IMR-90 (cell line): ENCODE results near the gene GINS3. TPM values are rescaled to one million over a fixed set of nuclear protein-coding genes. Genes with fewer than 3 reads are reported as not detected.
A peak's percentile ranks its signal among the peaks of the same experiment; 100 is the strongest.

Source experiments
- ATAC-seq: fragments of 200-7000 bp; cut with Tn5 transposase; 2 replicates; pipeline ENCODE4 v1.9.1; 2020; ENCODE audit warnings: low read depth, mild to moderate bottlenecking, moderate library complexity
- BruUV-seq: library from RNA; stranded (reverse); fragments of 400-500 nt; replicated peaks from 2 replicates; lab custom pipeline; 2021; lab: Mats Ljungman, UMichigan
- CTCF ChIA-PET: fragments of 300-600 bp; formaldehyde crosslinking; extraction: SDS; loops from one replicate; lab custom pipeline; 2021; ENCODE audit warnings: antibody characterized with exemption; lab: Yijun Ruan, JAX
- POLR2A ChIA-PET: fragments of 300-600 bp; sonication (Branson Sonifier 250); formaldehyde crosslinking; loops from one replicate; lab custom pipeline; 2022; ENCODE audit warnings: antibody characterized with exemption; ENCODE audit not compliant: unreplicated experiment; lab: Charles Lee
- DNase-seq: peaks from one replicate; pipeline ENCODE4 v3.0.0; 2013
- H2AFZ ChIP-seq: replicated peaks from 2 replicates; pipeline ENCODE3; 2013; ENCODE audit warnings: low read length, mild to moderate bottlenecking; ENCODE audit not compliant: poor library complexity
- H2AK5ac ChIP-seq: 2 replicates; pipeline ENCODE4 v1.6.1; 2013; ENCODE audit warnings: low read depth, low read length, inconsistent platforms
- H2AK9ac ChIP-seq: replicated peaks from 2 replicates; pipeline ENCODE3; 2013; ENCODE audit warnings: mild to moderate bottlenecking, low read depth, low read length, moderate library complexity; ENCODE audit not compliant: poor library complexity
- H2BK120ac ChIP-seq: 2 replicates; pipeline ENCODE4 v1.6.1; 2013; ENCODE audit warnings: low read depth, low read length, inconsistent platforms
- H2BK15ac ChIP-seq: 3 replicates; pipeline ENCODE4 v1.6.1; 2013; ENCODE audit warnings: low read depth, low read length, inconsistent platforms
- H2BK20ac ChIP-seq: 2 replicates; pipeline ENCODE4 v1.6.1; 2013; ENCODE audit warnings: low read depth, mild to moderate bottlenecking, inconsistent platforms, low read length, moderate library complexity
- H2BK5ac ChIP-seq: 2 replicates; pipeline ENCODE4 v1.6.1; 2013; ENCODE audit warnings: mild to moderate bottlenecking, low read depth, low read length, inconsistent platforms; ENCODE audit not compliant: poor library complexity, severe bottlenecking
- H3K14ac ChIP-seq: replicated peaks from 2 replicates; pipeline ENCODE4 v1.6.1; 2013; ENCODE audit warnings: low read depth, low read length, inconsistent platforms
- H3K18ac ChIP-seq: 2 replicates; pipeline ENCODE4 v1.6.1; 2013; ENCODE audit warnings: low read depth, low read length, control low read depth
- H3K23ac ChIP-seq: 2 replicates; pipeline ENCODE4 v1.6.1; 2013; ENCODE audit warnings: low read depth, low read length, inconsistent platforms
- H3K27ac ChIP-seq: 2 replicates; pipeline ENCODE4 v1.5.1; 2013; ENCODE audit warnings: mild to moderate bottlenecking, control low read depth, low read length; ENCODE audit not compliant: insufficient read depth
- H3K27me3 ChIP-seq: 2 replicates; pipeline ENCODE4 v1.6.1; 2013; ENCODE audit warnings: low read length; ENCODE audit not compliant: control insufficient read depth, insufficient read depth
- H3K36me3 ChIP-seq: 2 replicates; pipeline ENCODE4 v1.6.1; 2013; ENCODE audit warnings: low read length, mixed read lengths; ENCODE audit not compliant: control insufficient read depth, insufficient read depth
- H3K4ac ChIP-seq: 2 replicates; pipeline ENCODE4 v1.6.1; 2013; ENCODE audit warnings: low read depth, low read length, inconsistent platforms
- H3K4me1 ChIP-seq: 2 replicates; pipeline ENCODE4 v1.6.1; 2013; ENCODE audit warnings: low read length, mixed read lengths; ENCODE audit not compliant: control insufficient read depth, insufficient read depth
- H3K4me2 ChIP-seq: 2 replicates; pipeline ENCODE4 v1.6.1; 2013; ENCODE audit warnings: low read depth, mild to moderate bottlenecking, control low read depth, low read length, moderate library complexity
- H3K4me3 ChIP-seq: 2 replicates; pipeline ENCODE4 v1.5.1; 2013; ENCODE audit warnings: low read depth, mild to moderate bottlenecking, control low read depth, low read length, moderate library complexity; ENCODE audit not compliant: insufficient read depth
- H3K56ac ChIP-seq: 2 replicates; pipeline ENCODE4 v1.6.1; 2013; ENCODE audit warnings: low read length, inconsistent platforms; ENCODE audit not compliant: insufficient read depth; ENCODE audit errors: extremely low read depth
- H3K79me1 ChIP-seq, 2 experiments: 2 replicates each; pipeline ENCODE4 v1.6.1; 2013; ENCODE audit warnings: low read length in 2 of 2, inconsistent platforms in 1 of 2, low read depth in 1 of 2
- H3K9ac ChIP-seq: 2 replicates; pipeline ENCODE4 v1.6.1; 2013; ENCODE audit warnings: low read depth, low read length, control low read depth
- H3K9me1 ChIP-seq: 2 replicates; pipeline ENCODE4 v1.6.1; 2013; ENCODE audit warnings: low read length, inconsistent platforms; ENCODE audit not compliant: insufficient read depth
- H3K9me3 ChIP-seq: 2 replicates; pipeline ENCODE4 v1.6.1; 2013; ENCODE audit warnings: low read length; ENCODE audit not compliant: control insufficient read depth, insufficient read depth
- H4K20me1 ChIP-seq: 2 replicates; pipeline ENCODE4 v1.6.1; 2013; ENCODE audit warnings: low read length, inconsistent platforms; ENCODE audit not compliant: insufficient read depth
- H4K5ac ChIP-seq: 2 replicates; pipeline ENCODE4 v1.6.1; 2013; ENCODE audit warnings: mild to moderate bottlenecking, low read depth, low read length, control low read depth
- H4K8ac ChIP-seq, 2 experiments: 2 replicates each; pipeline ENCODE4 v1.6.1; 2013; ENCODE audit warnings: low read depth in 2 of 2, low read length in 2 of 2, control low read depth in 1 of 2, inconsistent platforms in 1 of 2
- H4K91ac ChIP-seq: 2 replicates; pipeline ENCODE4 v1.6.1; 2013; ENCODE audit warnings: low read depth, low read length, inconsistent platforms; ENCODE audit not compliant: insufficient read depth
- BHLHE40 ChIP-seq: fragments of 150-350 bp; IDR thresholded peaks from 2 replicates; pipeline ENCODE4 v1.6.1; 2016; ENCODE audit warnings: mild to moderate bottlenecking, low read depth, low read length
- CEBPB ChIP-seq: IDR thresholded peaks from 2 replicates; pipeline ENCODE4 v1.6.1; 2012; ENCODE audit warnings: low read depth, low read length, improper control_type of control experiment
- CHD1 ChIP-seq: IDR thresholded peaks from 2 replicates; pipeline ENCODE4 v1.6.1; 2012; ENCODE audit warnings: low read depth, low read length, improper control_type of control experiment
- ELK1 ChIP-seq: fragments of 150-350 bp; IDR thresholded peaks from 2 replicates; pipeline ENCODE4 v1.6.1; 2016; ENCODE audit warnings: low read depth, mild to moderate bottlenecking, low read length, moderate library complexity, borderline replicate concordance
- FOS ChIP-seq: fragments of 150-350 bp; IDR thresholded peaks from 2 replicates; pipeline ENCODE4 v1.6.1; 2016; ENCODE audit warnings: low read depth, low read length
- MAFK ChIP-seq: IDR thresholded peaks from 2 replicates; pipeline ENCODE4 v1.6.1; 2012; ENCODE audit warnings: low read depth, low read length, improper control_type of control experiment
- MAZ ChIP-seq: IDR thresholded peaks from 2 replicates; pipeline ENCODE4 v1.6.1; 2012; ENCODE audit warnings: low read depth, mild to moderate bottlenecking, low read length, improper control_type of control experiment, moderate library complexity, borderline replicate concordance
- MXI1 ChIP-seq: IDR thresholded peaks from 2 replicates; pipeline ENCODE4 v1.6.1; 2012; ENCODE audit warnings: low read depth, mild to moderate bottlenecking, low read length, moderate library complexity, borderline replicate concordance
- NFE2L2 ChIP-seq: fragments of 150-350 bp; IDR thresholded peaks from 2 replicates; pipeline ENCODE4 v1.6.1; 2016; ENCODE audit warnings: low read depth, mild to moderate bottlenecking, low read length
- POLR2A ChIP-seq: IDR thresholded peaks from 2 replicates; pipeline ENCODE4 v1.6.1; 2012; ENCODE audit warnings: mild to moderate bottlenecking, low read depth, low read length
- RAD21 ChIP-seq: IDR thresholded peaks from 2 replicates; pipeline ENCODE4 v1.6.1; 2012; ENCODE audit warnings: low read length, improper control_type of control experiment
- RCOR1 ChIP-seq: IDR thresholded peaks from 2 replicates; pipeline ENCODE4 v1.6.1; 2012; ENCODE audit warnings: mild to moderate bottlenecking, low read length, improper control_type of control experiment; ENCODE audit not compliant: insufficient replicate concordance
- RFX5 ChIP-seq: IDR thresholded peaks from 2 replicates; pipeline ENCODE4 v1.8.0; 2012; ENCODE audit warnings: low read depth, mild to moderate bottlenecking, low read length, moderate library complexity
- SMC3 ChIP-seq: fragments of 150-350 bp; IDR thresholded peaks from 2 replicates; pipeline ENCODE4 v1.6.1; 2016; ENCODE audit warnings: low read depth, mild to moderate bottlenecking, antibody characterized with exemption, low read length, moderate library complexity
- WGBS, 2 experiments: methylation state at CpG; one replicate each; pipeline versions ENCODE4 v1.1.5 to v1.1.7; 2013; ENCODE audit warnings: missing lambda C conversion rate in 2 of 2; ENCODE audit not compliant: insufficient read length in 1 of 2; ENCODE audit errors: extremely low coverage in 2 of 2; 5-methylcytosine and 5-hydroxymethylcytosine counted together
- dilution Hi-C: fragments of 300-500 bp; cut with HindIII; formaldehyde crosslinking; loops from one replicate; pipeline ENCODE4 v1.14.3; 2018; ENCODE audit warnings: low sequenced_read_pairs; ENCODE audit not compliant: unreplicated experiment
- in situ Hi-C: fragments of 300-500 bp; cut with MboI; formaldehyde crosslinking; loops from 3 replicates; pipeline ENCODE4 v1.14.3; 2019; ENCODE audit warnings: low sequenced_read_pairs, inconsistent platforms, mixed read lengths
- intact Hi-C: fragments of 100-400 bp; cut with micrococcal nuclease; formaldehyde crosslinking; loops from 2 replicates; pipeline ENCODE4 v1.10.0; 2022
- polyA plus RNA-seq, 3 experiments: library from polyadenylated mRNA; depleted of rRNA; stranded (reverse); fragments of >200 nt; gene quantifications; 2 replicates each; pipeline ENCODE4 v1.2.3, GENCODE V29; 2012; ENCODE audit warnings: low replicate concordance in 1 of 3
- total RNA-seq: library from RNA; depleted of rRNA; stranded (reverse); fragments of >200 nt; gene quantifications from 2 replicates; pipeline ENCODE4 v1.2.3, GENCODE V29; 2012

Gene GINS3
- total and polyA plus RNA-seq, 2 of the 4 experiments (the other 2 are of a cell fraction), result 5.2 to 5.4 TPM

GRCh38 chr16:58366247-58367031, 25.8 kb upstream of the GINS3 start:
- Histone ChIP-seq H3K56ac (no peak overlapping the region), H3K79me1 (no peaks in the 10 kb centered on the region), H3K27ac (no peak overlapping the region), H2AK5ac (no peak overlapping the region), H2AFZ (no peak overlapping the region), H3K4ac (no peak overlapping the region), H3K27me3 (peaks cover 2% of the 10 kb centered on the region; the same call in 1 of the 2 replicates), H2BK20ac (no peak overlapping the region), H4K91ac (no peak overlapping the region), H4K5ac (no peak overlapping the region), H2BK5ac (no peak overlapping the region), H3K23ac (no peak overlapping the region), H3K4me2 (no peak overlapping the region), H2AK9ac (no peak overlapping the region), H3K18ac (no peak overlapping the region), H3K14ac (no peak overlapping the region), H3K9ac (no peak overlapping the region), H3K9me3 (no peaks in the 10 kb centered on the region), H3K4me3 (no peak overlapping the region), H2BK120ac (no peak overlapping the region), H4K20me1 (no peaks in the 10 kb centered on the region), H2BK15ac (no peak overlapping the region), H3K4me1 (no peaks in the 10 kb centered on the region), H3K36me3 (no peaks in the 10 kb centered on the region), H4K8ac (no peak overlapping the region), H3K9me1 (no peaks in the 10 kb centered on the region)
- ChIA-PET POLR2A (no interaction called here), CTCF (no interaction called here)
- ATAC-seq (no peak), DNase-seq (peak; percentile 65)
- no peak for TF ChIP-seq CEBPB
- no peak for TF ChIP-seq ELK1
- no peak for TF ChIP-seq MAZ
- no peak for TF ChIP-seq FOS
- TF ChIP-seq NFE2L2, result no peak
- no peak for TF ChIP-seq BHLHE40
- TF ChIP-seq SMC3, result no peak
- no peak for TF ChIP-seq MXI1
- TF ChIP-seq POLR2A, result no peak
- no peak for TF ChIP-seq CHD1
- no peak for TF ChIP-seq MAFK
- TF ChIP-seq RCOR1, result no peak
- TF ChIP-seq RAD21, result no peak
- TF ChIP-seq RFX5, result no peak
- in situ Hi-C loops (no loop called here), dilution Hi-C loops (no loop called here), intact Hi-C loops (no loop called here)
- no TSS peak for BruUV-seq
- no CpG with 5 or more reads among the region's 5 CpGs for WGBS, 2 experiments
